Hematopoietic multipotent progenitor cell treated with erythropoietin and hydrocortisone succinate and interleukin-3 and kit ligand, for 15 days (in vitro differentiated cells): ENCODE results near the gene NTNG2.

Experiments
- DNase-seq: peaks from one replicate; pipeline ENCODE4 v3.0.0-alpha.2; 2015; ENCODE audit warnings: low spot score

NTNG2 gene

DNA sequence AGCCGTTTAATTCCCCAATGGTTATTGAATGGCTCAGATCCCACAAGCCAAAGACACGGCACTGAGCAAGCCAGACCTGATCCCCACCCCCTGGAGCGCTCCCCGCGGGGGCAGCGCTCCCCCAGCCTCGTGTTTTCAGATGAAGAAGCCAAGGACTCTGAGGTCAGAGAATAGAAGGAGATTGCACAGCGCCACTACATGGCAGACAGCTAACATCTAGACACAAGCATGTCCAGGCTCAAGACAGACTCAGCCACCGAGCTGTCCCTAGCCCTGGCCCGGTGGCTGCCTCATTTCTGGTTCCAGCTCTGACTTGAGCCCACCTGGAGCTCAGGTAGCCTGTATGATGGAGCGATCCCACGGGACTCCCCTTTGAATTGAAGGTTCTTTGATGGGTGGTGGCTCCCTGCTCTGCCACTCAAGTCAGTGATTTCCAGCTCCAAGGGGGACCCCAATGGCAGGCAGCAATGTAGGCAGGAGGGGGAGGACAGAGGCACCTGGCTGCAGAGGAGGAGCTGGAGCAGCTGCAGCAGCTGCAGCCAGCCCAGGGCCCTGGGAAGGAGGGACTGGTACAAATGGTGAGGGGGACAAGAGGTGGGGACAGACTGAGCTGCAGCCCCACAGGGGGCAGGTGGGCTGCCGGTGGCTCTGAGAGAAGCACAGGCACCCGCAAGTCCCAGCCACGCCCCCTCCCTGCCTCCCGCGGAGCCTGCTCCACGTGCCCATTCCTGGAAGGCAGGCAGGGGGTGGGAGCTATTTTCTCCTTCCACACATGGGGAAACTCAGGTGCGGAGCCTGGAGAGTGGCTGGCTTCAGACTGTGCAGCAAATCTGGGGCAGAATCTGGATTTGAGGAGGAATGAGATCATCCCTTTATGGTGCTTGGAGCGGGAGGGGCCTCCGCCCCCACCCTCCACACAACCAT, 40.2 kb downstream of the NTNG2 start:
- no peak for DNase-seq

GRCh38 chr9:132204883-132205282, 43.0 kb downstream of the NTNG2 start:
- DNase-seq, result no peak

DNA sequence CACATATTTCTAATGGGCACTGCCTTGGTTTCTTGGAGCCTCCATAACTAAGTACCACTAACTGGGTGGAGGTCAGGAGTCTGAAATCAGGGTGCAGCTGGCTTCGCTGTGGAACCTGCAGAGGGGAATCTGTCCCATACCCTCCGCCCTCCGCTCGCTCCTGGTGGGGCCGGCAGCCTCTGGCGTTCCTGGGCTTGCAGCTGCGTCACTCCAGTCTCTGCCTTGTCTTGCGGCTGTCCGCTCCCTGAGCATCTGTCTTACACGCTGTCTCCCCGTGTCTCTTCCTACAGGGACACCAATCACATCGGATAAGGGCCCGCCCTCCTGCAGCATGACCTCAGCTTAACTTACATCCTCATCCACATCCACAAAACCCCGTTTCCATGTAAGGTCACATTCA, 45.4 kb downstream of the NTNG2 start:
- no peak for DNase-seq

DNA sequence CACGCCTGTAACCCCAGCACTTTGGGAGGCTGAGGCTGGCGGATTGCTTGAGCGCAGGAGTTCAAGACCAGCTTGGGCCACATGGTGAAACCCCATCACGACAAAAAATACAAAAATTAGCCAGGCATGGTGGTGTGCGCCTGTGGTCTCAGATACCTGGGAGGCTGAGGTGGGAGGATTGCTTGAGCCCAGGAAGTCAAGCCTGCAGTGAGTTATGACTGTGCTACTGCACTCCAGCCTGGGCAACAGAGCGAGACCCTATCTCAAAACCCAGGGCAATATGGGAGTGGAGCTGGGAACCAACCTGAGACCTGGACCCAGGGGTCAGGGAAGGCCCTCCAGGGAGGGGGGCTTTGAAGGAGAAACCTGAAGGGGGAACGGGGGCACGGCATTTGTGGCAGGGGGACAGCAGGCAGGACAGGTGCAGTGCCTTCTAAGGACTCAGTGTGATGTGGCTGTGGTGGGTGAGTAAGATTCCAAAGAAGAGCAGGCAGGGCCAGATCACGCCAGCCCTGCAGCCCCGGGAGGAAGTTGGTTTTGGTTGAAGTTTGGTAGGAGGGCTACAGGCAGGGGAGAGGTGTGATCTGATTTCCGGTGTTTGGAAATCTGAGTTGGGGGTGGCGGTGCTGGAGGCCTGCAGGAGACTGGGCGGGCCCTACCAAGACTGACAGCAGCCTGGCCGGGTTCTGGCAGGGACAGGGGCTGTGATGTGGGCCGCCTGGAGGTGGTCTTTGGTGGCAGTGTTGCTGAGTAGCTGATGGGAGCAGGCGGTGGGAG, 46.2 kb downstream of the NTNG2 start:
- DNase-seq, result no peak

- no peak for DNase-seq
These were observed 47.4 kb downstream of the NTNG2 start for GRCh38 chr9:132209228-132209627.

GRCh38 chr9:132210472-132211145, 48.8 kb downstream of the NTNG2 start:
- no peak for DNase-seq

- DNase-seq, result no peak
These were observed 49.7 kb downstream of the NTNG2 start for GRCh38 chr9:132211570-132211969.

DNA sequence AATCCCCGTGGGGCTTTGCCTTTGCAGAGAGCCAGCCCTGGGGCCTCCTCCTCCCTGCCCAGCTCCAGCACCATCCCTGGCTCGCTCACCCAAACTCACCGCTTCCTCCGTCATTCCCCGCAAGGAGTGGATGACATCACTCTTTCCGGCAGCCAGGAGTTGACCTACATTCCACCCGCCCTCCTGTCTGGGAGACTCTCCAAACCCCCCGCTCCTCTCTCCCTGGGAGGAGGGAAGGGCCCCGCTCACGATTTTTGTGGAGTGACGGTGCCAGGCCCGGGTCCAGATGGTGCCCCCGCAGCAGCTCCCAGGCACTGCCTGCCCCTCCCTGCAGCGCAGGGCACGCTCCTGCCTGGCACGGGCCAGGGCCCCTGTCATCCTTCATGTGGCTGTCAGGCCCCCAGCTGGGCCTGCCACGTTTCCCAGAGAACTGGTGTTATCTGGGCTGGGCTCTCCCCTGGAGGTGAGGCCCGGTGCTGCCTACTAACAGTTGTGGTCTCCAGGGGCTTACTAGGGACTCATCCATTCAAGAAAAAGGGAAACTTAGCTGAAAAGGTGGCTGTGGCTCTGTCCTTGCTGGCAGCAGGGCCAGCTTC, 52.3 kb downstream of the NTNG2 start:
- no peak for DNase-seq

DNA sequence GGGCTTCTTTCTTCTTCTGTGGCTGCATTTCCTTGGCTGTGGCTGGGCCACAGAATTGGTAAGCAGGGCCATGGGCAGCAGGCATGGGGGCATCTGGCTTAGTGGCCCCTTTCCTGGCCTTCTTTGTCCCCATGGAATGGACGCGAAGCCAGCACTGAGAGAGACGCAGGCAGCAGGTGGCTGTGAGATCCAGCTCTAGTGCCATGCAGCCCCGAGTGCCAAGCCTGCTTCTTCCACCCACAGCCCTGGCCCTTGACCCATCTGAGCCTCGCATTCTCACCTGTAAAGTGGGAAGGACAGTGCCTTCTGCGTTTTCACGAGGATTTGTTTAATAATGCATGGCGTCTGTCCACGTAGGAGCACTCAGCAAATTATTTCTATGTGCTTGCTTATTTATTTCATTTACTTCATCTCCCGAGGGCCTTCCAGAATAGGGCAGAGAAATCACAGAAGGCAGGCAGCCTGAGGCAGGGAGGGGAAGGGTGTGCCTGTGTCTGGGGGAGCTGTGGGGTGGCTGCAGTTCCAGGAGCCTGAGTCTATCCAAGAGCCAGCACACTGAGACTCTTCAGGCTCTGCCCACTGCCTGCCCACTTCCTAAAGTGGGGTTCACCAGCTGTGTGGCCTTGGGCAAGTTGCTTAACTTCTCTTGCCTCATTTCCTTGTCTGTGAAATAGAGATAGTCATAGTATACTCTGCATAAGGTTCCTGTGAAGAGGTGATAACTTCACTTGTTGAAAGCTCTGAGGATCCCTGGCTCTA, 55.2 kb downstream of the NTNG2 start:
- DNase-seq, result no peak

DNA sequence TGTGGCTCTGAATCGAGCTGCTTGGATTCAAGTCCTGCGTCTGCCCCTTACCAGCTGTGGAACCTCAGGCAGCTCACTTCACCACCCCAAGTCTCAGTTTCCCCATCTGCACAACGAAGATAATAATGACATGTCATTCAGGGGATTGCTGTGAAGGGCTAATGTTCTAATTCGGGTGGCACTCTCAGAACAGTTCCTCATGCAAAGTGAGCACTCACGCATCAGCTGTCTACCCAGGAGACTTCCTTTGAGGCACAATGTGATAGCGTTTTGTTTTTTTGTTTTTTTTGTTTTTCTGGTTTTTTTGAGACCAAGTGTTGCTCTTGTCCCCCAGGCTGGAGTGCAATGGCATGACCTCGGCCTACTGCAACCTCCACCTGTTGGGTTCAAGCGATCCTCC, 56.4 kb downstream of the NTNG2 start:
- DNase-seq, result no peak

- no peak for DNase-seq
These were observed 60.1 kb downstream of the NTNG2 start for GRCh38 chr9:132221941-132222340.

- no peak for DNase-seq
These were observed 62.8 kb downstream of the NTNG2 start for GRCh38 chr9:132224645-132225044.

GRCh38 chr9:132226571-132227430, 64.9 kb downstream of the NTNG2 start:
- DNase-seq, result no peak

DNA sequence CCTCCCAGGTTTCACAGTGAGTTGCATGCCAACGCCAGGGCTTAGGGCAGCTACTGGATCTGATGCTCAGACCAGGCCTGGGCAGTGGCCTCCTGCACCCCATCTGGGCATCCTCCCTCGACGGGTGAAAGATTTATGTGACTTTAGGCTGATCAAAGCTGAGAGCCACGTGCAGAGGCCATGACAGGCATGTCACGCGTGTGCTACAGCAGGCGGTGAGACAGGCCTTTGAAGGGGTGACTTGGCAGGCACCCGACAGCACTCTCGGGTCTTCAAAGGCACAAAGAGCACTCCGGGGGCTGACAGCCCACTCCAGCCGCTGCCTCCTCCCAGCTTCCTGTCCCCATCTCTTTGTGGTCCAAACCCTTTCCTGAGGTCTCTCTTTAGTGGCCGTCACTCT, 66.2 kb downstream of the NTNG2 start:
- no peak for DNase-seq

DNA sequence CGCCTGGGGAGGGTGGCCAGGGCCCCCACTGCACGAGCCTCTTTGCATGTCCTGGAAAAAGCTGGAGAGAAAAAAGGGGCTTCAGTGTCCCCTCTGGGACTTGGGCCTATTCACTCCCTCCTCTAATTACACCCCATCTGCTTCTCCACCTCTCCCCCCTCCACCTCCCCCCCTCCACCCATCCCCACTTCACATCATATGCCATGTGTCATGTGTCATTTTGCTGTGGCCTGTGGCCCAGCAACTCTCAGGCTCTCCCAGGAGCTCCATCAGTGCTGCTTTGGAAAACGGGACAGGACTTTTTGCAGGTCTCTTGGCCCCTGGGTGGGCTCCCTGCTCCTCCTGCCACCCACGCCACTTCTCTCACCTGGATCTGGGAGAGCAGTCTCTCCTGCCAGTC, 68.7 kb downstream of the NTNG2 start:
- DNase-seq, result no peak

DNA sequence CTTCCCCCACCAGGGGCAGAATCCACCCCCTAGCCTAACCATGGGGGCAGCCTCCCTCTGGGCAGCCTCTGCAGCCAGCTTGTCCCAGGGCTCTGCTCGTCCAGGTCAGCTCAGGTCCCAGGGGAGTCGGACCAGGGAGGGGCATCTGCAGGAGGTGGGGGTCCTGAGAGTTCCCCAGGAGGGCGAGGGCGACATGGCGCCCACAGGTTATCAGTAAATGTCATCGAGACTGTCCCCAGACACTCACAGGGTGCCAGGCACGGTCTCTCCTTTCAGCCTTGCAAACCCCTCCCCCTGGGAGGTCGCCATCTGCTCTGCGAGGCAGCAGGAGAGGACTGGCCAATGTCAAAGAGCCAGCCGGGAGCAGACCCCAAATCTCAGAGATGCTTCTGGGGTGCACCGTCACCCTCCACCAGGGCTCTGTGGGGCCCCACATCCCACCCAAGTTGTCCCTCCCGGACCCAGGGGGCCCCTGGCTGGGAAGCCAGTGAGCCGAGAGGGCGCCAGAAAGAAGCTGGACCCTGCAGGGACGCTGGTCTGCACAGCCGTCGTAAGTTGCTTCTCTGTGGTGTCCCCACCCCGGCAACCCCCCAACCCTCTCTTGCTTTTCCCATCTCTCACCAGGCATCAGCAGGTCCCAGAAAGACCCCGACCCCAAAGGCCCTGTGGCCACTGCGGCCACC, 69.3 kb downstream of the NTNG2 start:
- no peak for DNase-seq

DNA sequence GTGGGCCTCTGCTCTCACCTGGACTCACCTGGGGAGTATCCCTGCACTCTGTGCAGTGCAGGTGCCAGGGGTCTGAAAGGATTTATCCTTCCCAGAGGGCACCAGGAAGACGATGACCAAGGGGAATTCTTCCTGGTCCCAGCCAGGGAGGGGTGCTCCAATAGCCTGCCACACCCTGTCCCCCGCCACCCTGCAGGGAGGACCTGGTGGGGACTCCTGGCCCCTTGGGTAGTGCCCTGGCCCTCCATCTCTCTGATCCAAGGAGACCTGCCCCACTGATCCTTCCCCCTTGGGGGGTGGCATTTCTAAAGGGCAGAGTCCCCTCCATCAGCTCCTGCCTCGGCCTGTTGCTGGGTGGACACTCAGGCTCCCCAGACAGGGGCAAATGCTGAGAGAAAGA, 70.7 kb downstream of the NTNG2 start:
- no peak for DNase-seq

DNA sequence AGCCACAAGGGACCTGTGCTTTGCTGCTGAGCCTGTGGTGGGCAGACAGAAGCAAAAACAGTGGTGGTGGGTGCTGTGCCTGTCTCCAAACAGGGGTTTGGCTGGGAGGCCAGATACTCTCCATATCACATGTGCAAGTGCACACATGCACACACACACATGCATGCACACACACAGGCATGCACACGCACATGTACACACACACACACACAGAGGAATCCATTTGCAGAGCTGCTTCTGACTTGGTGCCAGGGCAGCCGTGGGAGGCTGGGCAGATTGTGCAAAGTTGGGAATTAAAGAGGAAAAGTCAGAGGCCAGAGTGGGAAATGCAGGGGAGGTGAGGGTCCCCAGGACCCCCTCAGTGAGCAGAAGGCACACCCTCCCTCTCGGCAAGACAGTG, 71.3 kb downstream of the NTNG2 start:
- DNase-seq, result no peak

DNA sequence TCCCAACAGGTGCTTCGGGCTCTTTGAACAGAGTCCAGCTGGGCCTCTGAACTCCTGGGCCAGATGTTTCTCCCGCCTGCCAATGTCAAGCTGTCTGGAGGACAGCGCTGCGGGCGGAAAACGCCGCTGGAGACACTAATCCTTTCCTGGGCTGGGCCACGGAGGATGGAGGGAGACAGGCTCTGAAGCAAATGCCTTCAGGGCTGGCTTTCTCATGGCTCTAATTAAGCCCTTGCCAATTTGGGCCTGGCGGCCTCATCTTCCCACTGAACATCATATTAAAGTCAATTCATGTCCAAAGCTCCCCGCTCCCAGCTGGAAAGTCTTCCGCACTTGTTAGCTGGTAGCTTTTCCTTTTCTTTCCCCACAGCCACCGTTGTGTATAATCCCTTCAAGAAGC, 72.7 kb downstream of the NTNG2 start:
- no peak for DNase-seq

DNA sequence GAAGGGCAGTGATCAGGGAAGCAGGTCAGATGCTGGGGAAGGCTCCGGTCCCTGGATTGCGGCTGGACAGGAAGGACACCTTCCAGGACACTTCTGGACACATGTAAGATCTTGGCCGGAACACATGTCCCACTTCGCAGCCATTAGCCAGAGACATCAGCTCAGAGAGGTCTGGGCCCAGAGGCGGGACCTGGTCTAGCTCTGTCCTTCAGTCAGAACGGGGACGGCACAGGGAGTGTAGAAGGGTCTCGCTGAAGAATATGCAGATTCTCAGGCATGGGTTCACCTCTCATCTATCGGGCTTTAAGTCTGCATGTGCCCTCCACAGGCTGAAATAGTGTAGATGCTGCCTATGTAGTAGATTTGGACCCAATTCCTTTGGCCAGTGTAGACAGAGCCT, 73.3 kb downstream of the NTNG2 start:
- DNase-seq, result no peak
